HG02678 (cell line): ENCODE measurements around the gene RET.
A peak's percentile ranks its signal among the peaks of the same experiment; 100 is the strongest.

ENCODE experiments used
- ATAC-seq: cut with Tn5 transposase; IDR thresholded peaks from one replicate; pipeline ENCODE4 v1.9.1; 2021; ENCODE audit warnings: mild to moderate bottlenecking, moderate library complexity; ENCODE audit not compliant: unreplicated experiment

Gene RET

DNA sequence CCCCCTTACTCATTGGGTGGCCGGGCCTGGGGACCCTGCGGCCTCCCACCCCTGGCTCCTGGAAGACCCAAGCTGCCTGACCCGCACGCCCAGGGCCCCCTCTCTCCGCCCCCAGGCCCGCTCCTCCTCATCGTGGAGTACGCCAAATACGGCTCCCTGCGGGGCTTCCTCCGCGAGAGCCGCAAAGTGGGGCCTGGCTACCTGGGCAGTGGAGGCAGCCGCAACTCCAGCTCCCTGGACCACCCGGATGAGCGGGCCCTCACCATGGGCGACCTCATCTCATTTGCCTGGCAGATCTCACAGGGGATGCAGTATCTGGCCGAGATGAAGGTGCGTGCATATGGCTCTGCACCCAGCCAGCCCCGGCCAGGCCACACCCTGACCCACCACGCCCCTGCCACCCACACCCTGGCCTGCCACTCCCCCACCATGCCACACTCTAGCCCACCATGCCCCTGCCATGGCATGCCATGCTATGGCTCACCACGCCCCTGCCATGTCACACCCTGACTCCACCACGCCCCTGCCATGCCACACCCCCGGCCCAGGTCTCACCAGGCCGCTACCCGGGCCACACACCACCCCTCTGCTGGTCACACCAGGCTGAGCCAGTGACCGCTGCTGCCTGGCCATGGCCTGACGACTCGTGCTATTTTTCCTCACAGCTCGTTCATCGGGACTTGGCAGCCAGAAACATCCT lies 42.7 kb downstream of the RET start:
- no peak for ATAC-seq

DNA sequence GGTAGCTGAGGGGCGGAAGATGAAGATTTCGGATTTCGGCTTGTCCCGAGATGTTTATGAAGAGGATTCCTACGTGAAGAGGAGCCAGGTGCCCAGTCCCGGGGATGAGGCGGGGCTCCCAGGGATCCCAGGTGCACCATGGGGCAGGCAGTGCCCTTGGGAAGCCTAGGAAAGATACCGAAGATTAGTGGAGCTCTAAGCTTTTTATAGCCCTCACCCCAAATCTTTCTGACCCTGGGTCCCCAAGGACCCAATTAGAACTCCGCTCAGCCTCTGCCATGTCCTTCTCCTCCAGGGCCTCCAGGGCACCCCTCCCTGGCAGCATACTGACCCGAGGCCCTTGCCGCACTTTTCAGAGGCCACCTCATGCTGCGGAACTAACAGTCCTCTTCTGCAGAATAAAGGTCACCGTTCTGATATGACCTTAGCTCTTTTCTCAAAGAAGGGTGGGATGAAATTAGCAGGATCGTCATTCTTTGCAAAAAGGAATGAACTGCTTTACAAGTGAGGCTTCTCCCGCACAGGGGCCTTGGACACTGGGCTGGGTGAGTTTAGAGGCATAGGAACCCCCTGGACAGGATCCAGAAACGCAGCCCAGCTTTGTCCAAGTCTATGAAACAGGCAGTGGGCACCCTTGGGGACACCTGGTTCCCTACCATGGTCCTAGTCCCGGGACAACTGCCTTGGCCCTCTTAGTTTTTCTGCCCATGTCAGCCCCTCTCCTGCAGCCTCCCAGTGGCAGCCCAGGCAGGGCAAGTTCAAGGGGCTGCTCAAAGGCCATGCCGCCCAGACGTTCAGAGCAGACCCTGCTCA lies 43.5 kb downstream of the RET start:
- no peak for ATAC-seq

DNA sequence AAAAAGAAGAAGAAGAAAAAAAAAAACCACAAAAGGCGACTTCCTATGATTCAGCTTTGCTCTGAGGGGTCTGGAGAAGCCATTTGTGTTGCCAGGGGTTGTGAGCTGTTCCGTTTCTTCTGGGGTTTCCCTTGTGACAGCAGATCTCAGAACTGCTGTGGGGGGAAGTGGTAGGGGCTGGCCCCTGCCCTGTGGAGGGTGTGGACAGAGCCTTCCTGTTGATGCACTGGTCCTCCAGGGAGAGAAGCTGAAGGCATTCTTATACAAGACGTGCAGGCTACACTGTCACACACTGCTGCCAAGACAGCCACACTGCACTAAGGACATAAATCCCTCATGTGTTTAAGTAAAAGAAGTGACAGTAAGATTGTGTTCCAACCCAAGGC lies 44.1 kb downstream of the RET start:
- ATAC-seq = peak; percentile 90

- ATAC-seq = no peak
These were observed 44.6 kb downstream of the RET start for GRCh38 chr10:43121444-43121843.

DNA sequence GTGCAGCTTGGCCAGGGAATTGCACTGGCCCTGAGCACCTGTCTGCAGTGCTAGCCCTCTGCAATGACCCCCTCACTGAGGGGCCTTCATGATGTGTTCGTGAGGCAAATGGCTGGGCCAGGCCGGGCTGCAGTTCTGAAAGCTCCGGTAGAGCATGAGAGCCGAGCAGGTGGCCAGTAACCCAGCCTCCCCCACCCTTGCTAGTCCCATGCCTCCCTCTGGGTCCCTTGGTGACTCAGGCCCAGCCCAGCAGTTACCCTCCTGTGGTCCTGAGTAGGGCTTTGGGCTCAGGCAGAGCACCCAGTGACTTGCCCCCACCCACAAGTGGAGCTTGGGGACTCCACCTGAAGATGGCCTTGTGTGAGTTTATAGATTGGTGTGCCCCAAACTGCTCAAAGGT lies 45.2 kb downstream of the RET start:
- no peak for ATAC-seq

DNA sequence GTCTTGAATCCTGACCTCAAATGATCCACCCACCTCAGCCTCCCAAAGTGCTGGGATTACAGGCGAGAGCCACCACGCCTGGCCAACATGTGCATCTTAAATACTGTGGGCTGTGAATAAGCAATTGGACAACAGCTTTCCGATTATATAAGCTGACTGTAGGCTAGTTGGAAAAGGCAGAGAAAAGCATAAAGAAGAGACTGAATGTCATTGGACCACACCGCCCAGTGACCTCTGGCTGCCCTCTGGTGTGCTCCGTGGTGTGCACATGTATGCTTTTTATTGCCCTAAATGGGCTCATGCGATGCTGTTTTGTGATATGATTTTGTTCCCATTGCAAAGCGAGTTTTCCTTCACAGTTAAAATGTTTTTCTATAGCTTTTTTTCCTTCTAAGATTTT lies 46.0 kb downstream of the RET start:
- no peak for ATAC-seq

- ATAC-seq = no peak
These were observed 46.7 kb downstream of the RET start for GRCh38 chr10:43123361-43124093.

DNA sequence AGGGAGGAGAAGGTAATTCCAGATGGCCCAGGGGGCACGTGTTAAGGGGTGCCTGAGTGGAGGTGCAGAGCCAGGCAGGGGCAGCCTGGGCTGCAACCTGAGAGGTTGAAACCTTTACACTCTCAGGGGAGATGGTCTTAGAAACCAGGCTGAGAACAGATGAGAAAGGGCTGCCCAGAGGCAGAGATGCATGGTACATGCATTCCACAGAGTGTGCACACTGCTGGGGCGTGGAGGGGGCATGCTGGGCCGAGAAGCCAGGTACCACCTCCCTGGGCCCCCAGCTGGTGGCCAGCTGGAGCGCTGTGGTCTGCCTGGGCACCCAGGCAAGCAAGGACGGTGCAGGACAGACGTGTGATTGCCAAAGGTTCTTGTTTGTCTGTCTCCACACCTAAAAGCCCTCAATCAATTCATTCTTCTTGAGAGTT lies 47.2 kb downstream of the RET start:
- ATAC-seq = no peak

- no peak for ATAC-seq
These were observed 47.9 kb downstream of the RET start for GRCh38 chr10:43124574-43125273.

GRCh38 chr10:43125274-43125845 lies 48.5 kb downstream of the RET start:
- no peak for ATAC-seq

GRCh38 chr10:43125881-43126731 lies 49.2 kb downstream of the RET start:
- no peak for ATAC-seq

DNA sequence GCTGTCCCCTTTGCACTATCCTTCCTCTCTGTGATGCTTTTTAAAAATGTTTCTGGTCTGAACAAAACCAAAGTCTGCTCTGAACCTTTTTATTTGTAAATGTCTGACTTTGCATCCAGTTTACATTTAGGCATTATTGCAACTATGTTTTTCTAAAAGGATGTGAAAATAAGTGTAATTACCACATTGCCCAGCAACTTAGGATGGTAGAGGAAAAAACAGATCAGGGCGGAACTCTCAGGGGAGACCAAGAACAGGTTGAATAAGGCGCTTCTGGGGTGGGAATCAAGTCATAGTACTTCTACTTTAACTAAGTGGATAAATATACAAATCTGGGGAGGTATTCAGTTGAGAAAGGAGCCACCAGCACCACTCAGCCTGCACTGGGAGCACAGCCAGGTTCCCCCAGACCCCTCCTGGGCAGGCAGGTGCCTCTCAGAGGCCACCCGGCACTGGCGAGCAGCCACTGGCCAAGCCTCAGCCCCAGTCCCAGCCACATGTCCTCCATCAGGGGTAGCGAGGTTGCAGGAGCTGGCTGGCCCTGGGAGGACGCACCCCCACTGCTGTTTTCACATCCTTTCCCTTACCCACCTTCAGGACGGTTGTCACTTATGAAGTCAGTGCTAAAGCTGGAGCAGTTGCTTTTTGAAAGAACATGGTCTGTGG lies 50.0 kb downstream of the RET start:
- ATAC-seq = peak; percentile 43

GRCh38 chr10:43127442-43127841 lies 50.6 kb downstream of the RET start:
- ATAC-seq = no peak

GRCh38 chr10:43128331-43128730 lies 51.5 kb downstream of the RET start:
- ATAC-seq = no peak

- peak; percentile 62 for ATAC-seq
These were observed 52.3 kb downstream of the RET start for GRCh38 chr10:43128958-43129706.

GRCh38 chr10:43130770-43131171 lies 53.9 kb downstream of the RET start:
- no peak for ATAC-seq

GRCh38 chr10:43131256-43131655 lies 54.4 kb downstream of the RET start:
- no peak for ATAC-seq

GRCh38 chr10:43131906-43132305 lies 55.0 kb downstream of the RET start:
- no peak for ATAC-seq
